Activated CD4-positive, alpha-beta T cell treated with anti-CD3 and anti-CD28 coated beads for 48 hours (primary cell): ENCODE measurements around the gene CNTNAP2.

ENCODE experiments used
- DNase-seq: peaks from one replicate; pipeline ENCODE4 v3.0.0-alpha.2; 2020

The CNTNAP2 gene

DNA sequence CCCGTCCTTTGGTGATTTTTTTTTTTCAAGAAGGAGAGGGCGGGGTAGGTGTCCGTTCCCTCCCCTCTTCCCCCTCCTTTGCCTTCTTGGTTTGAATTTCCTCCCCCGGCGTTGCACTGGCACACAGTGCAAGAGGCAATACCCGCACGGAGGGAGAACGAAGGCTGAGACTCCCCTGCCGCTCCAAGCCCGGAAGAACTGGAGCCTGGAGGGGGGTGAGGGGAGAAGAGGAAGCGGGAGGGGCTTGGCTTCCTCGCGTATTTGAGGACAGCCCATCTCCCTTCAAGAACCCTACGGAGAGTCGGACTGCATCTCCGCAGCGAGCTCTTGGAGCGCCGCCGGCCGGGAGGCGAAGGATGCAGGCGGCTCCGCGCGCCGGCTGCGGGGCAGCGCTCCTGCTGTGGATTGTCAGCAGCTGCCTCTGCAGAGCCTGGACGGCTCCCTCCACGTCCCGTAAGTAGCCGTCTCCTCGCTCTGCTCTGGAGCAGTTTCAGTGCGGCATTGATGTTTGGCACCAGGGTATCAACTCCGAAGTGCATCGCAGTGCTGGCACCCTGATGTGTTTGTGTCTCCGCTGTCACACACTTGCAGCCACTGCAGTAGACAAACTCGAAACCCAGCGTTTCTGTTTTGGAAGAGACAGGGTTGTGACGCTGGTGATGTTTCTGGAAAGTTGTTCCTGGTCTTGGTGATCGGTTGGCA is at the start of gene CNTNAP2:
TSS of gene CNTNAP2 (plus strand) at position 281 of the 702 bp plus-strand sequence. CDS start at position 357, 76 bp downstream.
- no peak for DNase-seq

DNA sequence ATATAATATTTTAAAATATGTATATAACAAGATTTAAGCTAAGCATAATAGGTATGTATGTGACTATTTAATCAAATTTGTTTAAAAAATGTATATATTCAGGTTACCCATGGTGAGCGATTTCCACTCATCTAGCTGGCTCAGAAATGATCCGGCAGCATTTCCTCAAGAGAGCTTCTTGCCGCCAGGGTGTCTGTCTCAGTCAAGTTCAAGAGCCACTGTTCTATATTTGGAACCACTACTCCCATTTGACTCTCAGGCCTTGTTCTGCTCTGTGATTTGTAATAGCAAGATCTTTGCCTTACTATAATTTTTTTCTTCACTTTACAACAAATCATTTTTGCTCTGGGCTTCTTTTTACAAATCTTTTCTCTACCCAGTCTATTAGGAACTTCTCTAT is 48.7 kb upstream of the CNTNAP2 start:
- no peak for DNase-seq

- DNase-seq = no peak
These were observed 42.3 kb upstream of the CNTNAP2 start for GRCh38 chr7:146074195-146074765.

GRCh38 chr7:146076344-146076743 is 40.3 kb upstream of the CNTNAP2 start:
- DNase-seq = no peak

DNA sequence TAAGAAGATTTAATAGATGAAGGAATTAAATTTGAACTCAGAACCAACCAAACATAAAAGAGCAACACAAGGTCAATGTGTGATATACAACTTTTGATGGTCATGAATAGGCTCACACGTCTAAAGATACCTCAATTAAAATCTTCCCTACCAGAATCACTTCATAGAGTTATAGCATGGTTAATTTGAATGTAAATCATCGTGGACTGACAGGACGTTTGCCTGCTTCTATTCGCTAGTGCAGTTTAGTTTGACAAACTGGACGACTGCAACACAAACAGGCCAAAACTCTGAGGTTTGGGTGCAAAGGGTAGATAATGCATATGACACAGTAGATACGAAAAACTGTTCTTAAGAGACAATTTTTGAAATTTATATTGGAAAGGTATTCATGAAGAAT is 32.5 kb upstream of the CNTNAP2 start:
- no peak for DNase-seq

GRCh38 chr7:146090023-146090645 is 26.5 kb upstream of the CNTNAP2 start:
- DNase-seq = no peak

DNA sequence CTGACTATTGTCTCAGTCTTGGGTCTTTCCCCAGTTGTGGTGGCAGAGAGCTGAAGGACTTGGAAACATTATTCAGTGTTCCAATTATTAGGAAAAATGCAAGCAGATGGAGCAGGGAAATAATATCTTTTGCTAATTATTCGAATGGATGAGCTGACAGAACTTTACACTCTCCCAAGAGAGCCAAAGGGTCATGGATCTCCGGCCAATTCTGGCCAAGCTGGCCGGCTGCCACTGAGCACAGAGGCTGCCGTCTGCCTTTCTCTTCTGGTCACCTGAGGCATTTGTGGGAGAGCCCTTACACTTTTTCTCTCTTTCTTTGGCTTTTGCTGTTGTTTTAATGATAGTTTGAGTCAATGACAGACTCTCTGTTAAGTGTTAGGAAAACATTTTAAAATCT is 22.2 kb upstream of the CNTNAP2 start:
- DNase-seq = no peak

GRCh38 chr7:146096994-146097393 is 19.6 kb upstream of the CNTNAP2 start:
- DNase-seq = no peak

DNA sequence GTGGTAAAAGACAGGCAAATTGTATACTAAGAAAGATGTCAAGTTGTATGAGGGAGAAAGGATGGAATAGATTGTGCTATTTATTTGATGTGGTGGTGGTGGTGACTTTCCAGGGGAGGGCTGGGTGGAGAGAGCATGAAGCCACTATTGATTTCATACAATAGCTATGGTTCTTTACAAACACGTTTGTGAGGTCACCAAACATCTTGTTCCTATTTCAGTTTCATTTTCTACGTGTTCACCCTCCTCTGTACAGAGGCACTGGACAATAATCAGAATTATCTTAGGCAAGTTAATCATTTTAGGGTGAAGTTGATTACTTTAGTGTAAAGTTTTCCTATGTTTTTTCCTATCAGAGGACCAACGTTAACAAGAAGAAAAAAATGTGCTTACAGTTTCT is 10.3 kb upstream of the CNTNAP2 start:
- DNase-seq = no peak

- no peak for DNase-seq
These were observed 3.8 kb upstream of the CNTNAP2 start for GRCh38 chr7:146112755-146113154.

DNA sequence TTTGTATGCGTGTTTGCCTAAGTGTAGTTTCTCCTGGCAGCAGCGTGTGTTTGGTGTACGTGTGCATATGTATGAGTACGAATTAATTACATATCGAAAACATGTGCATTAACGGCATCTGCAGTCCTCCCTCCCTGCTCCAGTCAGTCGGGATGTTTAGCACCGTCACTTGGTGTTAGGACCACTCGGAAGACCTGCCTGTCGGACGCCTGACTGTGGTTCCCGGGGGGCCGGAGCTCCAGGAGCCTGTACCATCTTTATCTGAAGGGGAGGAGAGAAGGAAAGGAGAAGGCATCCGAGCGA is 1.1 kb upstream of the CNTNAP2 start:
- DNase-seq = no peak

GRCh38 chr7:146115851-146116520 is 615 bp upstream of the CNTNAP2 start:
- DNase-seq = peak; percentile 46

- no peak for DNase-seq
These were observed 975 bp downstream of the CNTNAP2 start for GRCh38 chr7:146117576-146117975.

DNA sequence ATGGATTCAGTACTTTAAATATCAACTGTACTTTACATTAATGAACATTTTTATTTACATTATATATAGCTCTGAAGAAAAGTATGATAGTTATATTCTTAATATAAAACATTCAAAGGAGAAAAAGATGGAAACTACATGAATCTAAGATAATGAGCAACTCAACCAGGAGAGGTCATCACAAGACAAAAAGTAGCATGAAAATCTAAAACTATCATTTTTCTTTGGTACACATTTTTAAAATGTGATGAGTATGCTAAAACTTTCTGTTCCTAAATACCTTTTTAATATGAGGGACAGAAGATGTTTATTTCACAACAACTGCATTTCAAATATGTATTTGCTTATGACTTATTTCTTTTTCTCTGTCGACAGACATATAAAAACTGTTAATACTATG is 2.4 kb downstream of the CNTNAP2 start:
- DNase-seq = no peak

DNA sequence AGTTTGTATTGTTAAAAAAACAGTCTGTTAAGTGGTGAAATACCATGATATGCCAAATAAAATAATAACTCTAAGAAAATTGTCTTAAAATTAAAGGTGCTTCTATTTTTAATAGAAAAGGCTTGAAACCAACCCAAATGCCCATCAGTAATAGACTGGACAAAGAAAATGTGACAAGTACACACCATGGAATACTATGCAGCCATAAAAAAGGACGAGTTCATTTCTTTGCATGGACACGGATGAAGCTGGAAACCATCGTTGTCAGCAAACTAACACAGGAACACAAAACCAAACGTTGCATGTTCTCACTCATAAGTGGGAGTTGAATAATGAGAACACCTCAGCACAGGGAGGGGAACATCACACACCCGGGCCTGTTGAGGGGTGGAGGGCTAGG is 7.1 kb downstream of the CNTNAP2 start:
- DNase-seq = no peak

GRCh38 chr7:146126767-146127509 is 10.3 kb downstream of the CNTNAP2 start:
- DNase-seq = no peak

- DNase-seq = no peak
These were observed 12.7 kb downstream of the CNTNAP2 start for GRCh38 chr7:146129296-146129695.

DNA sequence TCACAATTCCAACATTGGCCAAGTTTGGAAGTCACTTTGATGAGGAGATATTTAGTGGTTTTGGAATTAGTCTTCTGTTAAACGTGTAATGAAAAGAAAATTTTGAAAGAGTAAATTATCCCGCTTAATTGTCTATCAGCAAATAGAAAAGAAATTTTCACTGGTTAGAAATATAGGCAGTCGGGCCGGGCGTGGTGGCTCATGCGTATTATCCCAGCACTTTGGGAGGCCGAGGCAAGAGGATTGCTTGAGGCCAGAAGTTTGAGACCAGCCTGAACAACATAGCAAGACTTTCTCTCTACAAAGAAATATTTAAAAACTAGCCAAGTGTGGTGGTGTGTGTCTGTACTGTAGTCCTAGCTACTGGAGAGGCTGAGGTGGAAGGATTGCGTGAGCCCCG is 13.4 kb downstream of the CNTNAP2 start:
- DNase-seq = no peak

DNA sequence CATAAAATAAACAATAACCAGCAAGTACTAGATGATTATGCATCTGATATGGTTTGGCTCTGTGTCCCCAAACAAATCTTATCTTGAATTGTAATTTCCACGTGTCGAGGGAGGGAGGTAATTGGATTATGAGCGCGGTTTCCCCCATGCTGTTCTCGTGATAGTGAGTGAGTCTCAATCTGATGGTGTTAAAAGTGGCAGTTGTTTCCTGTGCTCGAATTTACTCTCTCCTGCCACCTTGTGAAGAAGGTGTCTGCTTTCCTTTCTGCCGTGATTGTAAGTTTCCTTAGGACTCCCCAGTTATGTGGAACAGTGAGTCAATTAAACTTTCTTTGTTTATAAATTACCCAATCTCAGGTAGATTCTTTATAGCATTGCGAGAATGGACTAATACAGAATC is 15.1 kb downstream of the CNTNAP2 start:
- no peak for DNase-seq

DNA sequence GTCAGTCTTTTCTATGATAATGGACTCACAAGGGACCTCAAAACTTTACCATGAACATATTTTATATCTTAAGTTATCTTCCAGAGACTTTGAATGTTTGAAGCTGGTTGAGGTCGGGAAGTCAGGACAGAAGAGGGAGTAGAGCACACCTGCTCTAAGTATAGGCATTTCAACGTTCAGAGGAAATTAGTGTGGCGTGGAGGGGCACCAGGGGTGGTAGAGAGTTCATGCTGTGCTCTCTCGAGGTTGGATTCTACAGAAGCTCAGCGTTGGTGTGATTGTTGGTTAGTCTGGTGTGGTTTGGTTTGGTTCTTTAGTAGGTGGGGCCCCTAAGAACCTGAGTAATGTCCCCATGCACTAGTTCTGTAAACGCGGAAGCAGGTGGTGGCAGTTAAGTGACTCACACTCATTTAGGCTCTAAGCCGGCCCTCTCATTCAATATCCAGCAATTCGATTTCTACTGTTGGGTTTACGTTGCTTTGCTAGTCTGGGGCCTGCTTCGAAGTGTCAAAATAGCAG is 19.8 kb downstream of the CNTNAP2 start:
- no peak for DNase-seq

- no peak for DNase-seq
These were observed 22.3 kb downstream of the CNTNAP2 start for GRCh38 chr7:146138926-146139325.

- no peak for DNase-seq
These were observed 30.4 kb downstream of the CNTNAP2 start for GRCh38 chr7:146146831-146147486.

- no peak for DNase-seq
These were observed 33.6 kb downstream of the CNTNAP2 start for GRCh38 chr7:146150153-146150552.
